A673 (cell line): ENCODE data around the gene NCAM2. TPM values are rescaled to one million over a fixed set of nuclear protein-coding genes. Genes with fewer than 3 reads are reported as not detected.
"Not testable (repeated sequence)": the region's sequence is repeated elsewhere in the genome, so short reads cannot be mapped to it uniquely, and the experiment has no call there.

Experiments
- BruUV-seq: library from RNA; stranded (reverse); fragments of 400-500 nt; replicated peaks from 2 replicates; lab custom pipeline; 2021; lab: Mats Ljungman, UMichigan
- CTCF ChIA-PET: fragments of 300-600 bp; sonication (Branson Sonifier 250); formaldehyde crosslinking; loops from one replicate; lab custom pipeline; 2022; ENCODE audit warnings: antibody characterized with exemption; lab: Charles Lee
- POLR2A ChIA-PET: fragments of 300-600 bp; sonication (Branson Sonifier 250); formaldehyde crosslinking; loops from one replicate; lab custom pipeline; 2022; ENCODE audit warnings: antibody characterized with exemption; ENCODE audit not compliant: low non-redundant PET; lab: Charles Lee
- DNase-seq: peaks from one replicate; pipeline ENCODE4 v3.0.0-alpha.2; 2015; ENCODE audit warnings: low spot score
- H3K27ac ChIP-seq: fragments of 200-600 bp; sonication (generic); 2 replicates; pipeline ENCODE4 v1.5.1; 2016; ENCODE audit warnings: mixed run types, low read depth, mild to moderate bottlenecking, mixed read lengths, antibody characterized with exemption, low read length; ENCODE audit not compliant: poor library complexity, severe bottlenecking
- H3K27me3 ChIP-seq: fragments of 200-600 bp; sonication (generic); replicated peaks from 2 replicates; pipeline ENCODE4 v1.6.1; 2017; ENCODE audit warnings: mixed run types, low read depth, mild to moderate bottlenecking, mixed read lengths, antibody characterized with exemption, low read length; ENCODE audit not compliant: insufficient read depth, poor library complexity
- H3K36me3 ChIP-seq: fragments of 200-600 bp; sonication (generic); 2 replicates; pipeline ENCODE4 v1.6.1; 2016; ENCODE audit warnings: mixed run types, mild to moderate bottlenecking, mixed read lengths, antibody characterized with exemption, low read length; ENCODE audit not compliant: insufficient read depth, poor library complexity, severe bottlenecking
- H3K4me1 ChIP-seq: fragments of 200-600 bp; sonication (generic); 2 replicates; pipeline ENCODE4 v1.6.1; 2017; ENCODE audit warnings: mixed run types, mild to moderate bottlenecking, mixed read lengths, antibody characterized with exemption, low read length; ENCODE audit not compliant: insufficient read depth, poor library complexity, severe bottlenecking
- H3K4me3 ChIP-seq: fragments of 200-600 bp; sonication (generic); 2 replicates; pipeline ENCODE4 v1.5.1; 2016; ENCODE audit warnings: low read depth, mixed run types, mild to moderate bottlenecking, mixed read lengths, low read length; ENCODE audit not compliant: poor library complexity, severe bottlenecking
- H3K9me3 ChIP-seq: fragments of 200-600 bp; sonication (generic); 2 replicates; pipeline ENCODE4 v1.6.1; 2016; ENCODE audit warnings: mixed run types, low read depth, mild to moderate bottlenecking, mixed read lengths, antibody characterized with exemption, low read length; ENCODE audit not compliant: poor library complexity, severe bottlenecking
- CTCF ChIP-seq: fragments of 300-800, 200-600 bp; sonication (generic); conservative IDR thresholded peaks from 2 replicates; pipeline ENCODE4 v1.5.1; 2017; ENCODE audit warnings: low read depth, mild to moderate bottlenecking, antibody characterized with exemption, low read length, moderate library complexity, mixed read lengths
- EZH2 ChIP-seq: fragments of 200-600 bp; sonication (generic); IDR thresholded peaks from 2 replicates; pipeline ENCODE4 v1.6.1; 2017; ENCODE audit warnings: borderline replicate concordance, low read depth, mild to moderate bottlenecking, mixed read lengths, antibody characterized with exemption, low read length; ENCODE audit not compliant: poor library complexity, severe bottlenecking
- intact Hi-C: fragments of 100-400 bp; cut with micrococcal nuclease; formaldehyde crosslinking; loops from one replicate; pipeline ENCODE4 v1.10.0; 2022; ENCODE audit not compliant: unreplicated experiment
- total RNA-seq: library from RNA; stranded (reverse); gene quantifications from 2 replicates; pipeline ENCODE4 v1.2.3, GENCODE V29; 2021

The NCAM2 gene
- total RNA-seq, 1 experiment from 2014 or later, result 38.2 TPM

GRCh38 chr21:21148009-21148408, 149.8 kb downstream of the NCAM2 start:
- H3K27ac ChIP-seq, result no peak overlapping the region
- H3K9me3 ChIP-seq, result no peaks in the 10 kb centered on the region
- H3K36me3 ChIP-seq, result no peaks in the 10 kb centered on the region
- ChIA-PET POLR2A (no interaction called here), CTCF (no interaction called here)
- intact Hi-C loops, result no loop called here
- no peaks in the 10 kb centered on the region for H3K4me1 ChIP-seq
- no peak for TF ChIP-seq EZH2
- TF ChIP-seq CTCF, result no peak
- H3K27me3 ChIP-seq, result no peaks in the 10 kb centered on the region
- no TSS peak for BruUV-seq
- no peak overlapping the region for H3K4me3 ChIP-seq
- DNase-seq, result no peak

- ChIA-PET POLR2A (no interaction called here), CTCF (no interaction called here)
- no TSS peak for BruUV-seq
- TF ChIP-seq CTCF, result no peak
- TF ChIP-seq EZH2, result no peak
- Histone ChIP-seq H3K36me3 (no peaks in the 10 kb centered on the region), H3K27ac (no peak overlapping the region), H3K4me3 (no peak overlapping the region), H3K4me1 (no peaks in the 10 kb centered on the region), H3K9me3 (no peaks in the 10 kb centered on the region), H3K27me3 (no peaks in the 10 kb centered on the region)
- intact Hi-C loops, result no loop called here
- no peak for DNase-seq
Measured at GRCh38 chr21:21148514-21148913, 150.3 kb downstream of the NCAM2 start.

- H3K36me3 ChIP-seq, BruUV-seq, POLR2A ChIA-PET, H3K4me3 ChIP-seq, DNase-seq, H3K9me3 ChIP-seq, intact Hi-C loops, H3K4me1 ChIP-seq, H3K27me3 ChIP-seq, H3K27ac ChIP-seq, CTCF ChIA-PET: not testable (repeated sequence)
Measured at GRCh38 chr21:21149445-21149844, 151.2 kb downstream of the NCAM2 start.

DNA sequence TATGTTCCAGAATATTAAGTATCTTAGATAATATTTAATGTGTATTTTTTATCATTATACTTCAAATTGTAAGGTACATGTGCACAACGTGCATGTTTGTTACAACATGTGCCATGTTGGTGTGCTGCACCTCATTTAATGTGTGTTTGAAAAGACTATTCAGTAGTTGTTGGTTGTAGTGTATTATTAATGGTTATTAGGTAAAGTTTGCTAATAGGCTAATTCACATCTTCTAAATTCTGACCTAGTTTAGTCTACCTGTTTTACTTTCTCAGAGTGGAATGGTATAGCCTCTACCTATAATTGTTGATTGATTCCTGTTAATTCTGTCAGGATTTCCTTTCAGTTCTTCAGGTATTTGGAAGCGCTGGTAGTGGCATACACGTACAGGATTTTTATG, 153.0 kb downstream of the NCAM2 start:
- Histone ChIP-seq H3K36me3 (no peaks in the 10 kb centered on the region), H3K9me3 (no peaks in the 10 kb centered on the region), H3K4me1 (no peaks in the 10 kb centered on the region), H3K4me3 (no peak overlapping the region), H3K27me3 (no peaks in the 10 kb centered on the region), H3K27ac (no peak overlapping the region)
- TF ChIP-seq CTCF, result no peak
- no peak for TF ChIP-seq EZH2
- BruUV-seq, result no TSS peak
- no peak for DNase-seq
- intact Hi-C loops, result no loop called here
- ChIA-PET POLR2A (no interaction called here), CTCF (no interaction called here)
